GM12878 (cell line): ENCODE data around the gene SPAG6. TPM values are rescaled to one million over a fixed set of nuclear protein-coding genes. Genes with fewer than 3 reads are reported as not detected.
A peak's percentile ranks its signal among the peaks of the same experiment; 100 is the strongest.

Experiments
- ATAC-seq: fragments of 200-7000 bp; cut with Tn5 transposase; 3 replicates; pipeline ENCODE4 v1.9.1; 2020; ENCODE audit warnings: mild to moderate bottlenecking, moderate library complexity
- BruUV-seq: library from RNA; stranded (reverse); fragments of 400-500 nt; replicated peaks from 2 replicates; lab custom pipeline; 2021; lab: Mats Ljungman, UMichigan
- CTCF ChIA-PET: fragments of 300-600 bp; sonication (Branson Sonifier 250); formaldehyde crosslinking; extraction: SDS; loops from one replicate; lab custom pipeline; 2021; ENCODE audit warnings: inconsistent platforms; lab: Yijun Ruan, JAX
- POLR2A ChIA-PET: fragments of 350-600 bp; formaldehyde crosslinking; extraction: SDS; loops from one replicate; lab custom pipeline; 2021; ENCODE audit warnings: inconsistent platforms; lab: Charles Lee
- RAD21 ChIA-PET: fragments of 300-600 bp; sonication (Branson Sonifier 250); formaldehyde crosslinking; loops from one replicate; lab custom pipeline; 2023; ENCODE audit warnings: antibody characterized with exemption; ENCODE audit not compliant: unreplicated experiment; lab: Charles Lee
- SMC1A ChIA-PET: fragments of 300-600 bp; sonication (Branson Sonifier 250); formaldehyde crosslinking; loops from one replicate; lab custom pipeline; 2023; ENCODE audit not compliant: unreplicated experiment, uncharacterized antibody; lab: Charles Lee
- DNase-seq: peaks from one replicate; pipeline ENCODE4 v3.0.0-alpha.2; 2011; ENCODE audit warnings: low read depth, low spot score
- FAIRE-seq: peaks from 3 replicates; lab custom pipeline; 2011; peaks lifted over from hg19 to GRCh38; lab: Jason Lieb, UNC
- H2AFZ ChIP-seq: 2 replicates; pipeline ENCODE4 v1.6.0; 2011; ENCODE audit warnings: low read depth, low read length, control low read depth; ENCODE audit not compliant: control insufficient read depth
- H3K27ac ChIP-seq: 2 replicates; pipeline ENCODE4 v1.5.1; 2011; ENCODE audit warnings: control low read depth; ENCODE audit not compliant: control insufficient read depth, insufficient read depth
- H3K27me3 ChIP-seq, 2 experiments: replicated peaks in 1 of 2; 2 replicates each; pipeline versions ENCODE4 v1.6.0 to v1.6.1; 2011; ENCODE audit warnings: low read length in 1 of 2; ENCODE audit not compliant: control insufficient read depth in 2 of 2, insufficient read depth in 2 of 2
- H3K36me3 ChIP-seq, 2 experiments: 2 replicates each; pipeline ENCODE4 v1.5.1; 2011; ENCODE audit warnings: low read length in 1 of 2; ENCODE audit not compliant: control insufficient read depth in 2 of 2, insufficient read depth in 2 of 2
- H3K4me1 ChIP-seq: 2 replicates; pipeline ENCODE4 v1.6.1; 2011; ENCODE audit warnings: mild to moderate bottlenecking, low read length, moderate library complexity, mixed read lengths; ENCODE audit not compliant: control insufficient read depth, insufficient read depth
- H3K4me2 ChIP-seq: 2 replicates; pipeline ENCODE4 v1.6.0; 2011; ENCODE audit warnings: control low read depth; ENCODE audit not compliant: control insufficient read depth, insufficient read depth
- H3K4me3 ChIP-seq: fragments of 200-600 bp; sonication (generic); 2 replicates; pipeline ENCODE4 v1.5.1; 2016
- H3K79me2 ChIP-seq: 2 replicates; pipeline ENCODE4 v1.6.0; 2011; ENCODE audit warnings: low read length; ENCODE audit not compliant: control insufficient read depth, insufficient read depth
- H3K9ac ChIP-seq: 2 replicates; pipeline ENCODE4 v1.8.0; 2011; ENCODE audit warnings: low read length, control low read depth, mixed read lengths; ENCODE audit not compliant: control insufficient read depth, insufficient read depth
- H3K9me3 ChIP-seq: replicated peaks from 3 replicates; pipeline ENCODE4 v1.5.1; 2011; ENCODE audit warnings: mild to moderate bottlenecking, low read length; ENCODE audit not compliant: control insufficient read depth, insufficient read depth
- H4K20me1 ChIP-seq: 2 replicates; pipeline ENCODE4 v1.6.0; 2011; ENCODE audit not compliant: control insufficient read depth, insufficient read depth
- E2F8 ChIP-seq: fragments of 450-650 bp; IDR thresholded peaks from 2 replicates; pipeline ENCODE4 v1.6.1; 2018; ENCODE audit warnings: mild to moderate bottlenecking, low read depth, moderate library complexity; ENCODE audit not compliant: partially characterized antibody
- FOXM1 ChIP-seq: IDR thresholded peaks from 2 replicates; pipeline ENCODE4 v1.6.1; 2012; ENCODE audit warnings: low read depth, mild to moderate bottlenecking, inconsistent platforms, low read length, moderate library complexity
- MTA2 ChIP-seq: fragments of 450-650 bp; IDR thresholded peaks from 2 replicates; pipeline ENCODE4 v1.6.1; 2016; ENCODE audit warnings: low read depth, mild to moderate bottlenecking, moderate library complexity
- NBN ChIP-seq: fragments of 450-650 bp; IDR thresholded peaks from 2 replicates; pipeline ENCODE4 v1.6.1; 2016
- NFIC ChIP-seq: IDR thresholded peaks from 2 replicates; pipeline ENCODE4 v1.6.1; 2012; ENCODE audit warnings: low read depth, mild to moderate bottlenecking, inconsistent platforms, low read length, moderate library complexity
- PML ChIP-seq: IDR thresholded peaks from 2 replicates; pipeline ENCODE4 v1.6.1; 2012; ENCODE audit warnings: low read length, inconsistent platforms
- RB1 ChIP-seq: fragments of 450-650 bp; formaldehyde crosslinking; IDR thresholded peaks from 2 replicates; pipeline ENCODE4 v1.6.1; 2017; ENCODE audit warnings: mild to moderate bottlenecking, borderline replicate concordance
- RELB ChIP-seq: fragments of 450-650 bp; IDR thresholded peaks from 2 replicates; pipeline ENCODE4 v1.6.1; 2017; ENCODE audit warnings: low read depth, mild to moderate bottlenecking, moderate library complexity
- REST ChIP-seq: IDR thresholded peaks from 2 replicates; pipeline ENCODE4 v1.6.1; 2012; ENCODE audit warnings: mild to moderate bottlenecking, low read depth, low read length
- RUNX3 ChIP-seq: IDR thresholded peaks from 2 replicates; pipeline ENCODE4 v1.6.1; 2012; ENCODE audit warnings: low read length, inconsistent platforms
- SIX5 ChIP-seq: IDR thresholded peaks from 2 replicates; pipeline ENCODE4 v1.6.1; 2011; ENCODE audit warnings: mild to moderate bottlenecking, low read depth, low read length, moderate library complexity; ENCODE audit not compliant: severe bottlenecking
- TAF1 ChIP-seq: IDR thresholded peaks from 2 replicates; pipeline ENCODE4 v1.6.1; 2011; ENCODE audit warnings: mild to moderate bottlenecking, low read depth, low read length, borderline replicate concordance
- TCF12 ChIP-seq: IDR thresholded peaks from 2 replicates; pipeline ENCODE4 v1.6.1; 2011; ENCODE audit warnings: low read depth, mild to moderate bottlenecking, low read length
- WGBS: methylation state at CpG from one replicate; pipeline ENCODE4 v1.1.6; 2016; ENCODE audit warnings: low lambda C conversion rate; ENCODE audit not compliant: insufficient replicate concordance, insufficient coverage; ENCODE audit errors: missing lambda C conversion rate; 5-methylcytosine and 5-hydroxymethylcytosine counted together
- in situ Hi-C: fragments of 300-500 bp; cut with MboI; formaldehyde crosslinking; loops from 9 replicates; pipeline ENCODE4 v1.14.3; 2018; ENCODE audit warnings: mixed read lengths
- intact Hi-C: fragments of 100-400 bp; cut with micrococcal nuclease; formaldehyde crosslinking; loops from one replicate; pipeline ENCODE4 v1.14.2; 2022; ENCODE audit not compliant: unreplicated experiment
- polyA plus RNA-seq, 11 experiments: library from polyadenylated mRNA; depleted of rRNA in 4 of 11; unstranded in 6 of 11; stranded (reverse) in 5 of 11; fragments of >200 nt; fragmentation: Nextera tagmentation in 4 of 11; fragmentation: Illumina TruSeq in 1 of 11; extraction: Ambion mirVana in 4 of 11; extraction: Trizol in 1 of 11; gene quantifications; 1 replicate in 1 of 11; 2 replicates in 10 of 11; pipeline versions ENCODE4 v1.2.1 to v1.2.3, GENCODE V29; 2011 to 2016; ENCODE audit warnings: inconsistent platforms in 2 of 11, missing spikeins in 2 of 11, low read depth in 1 of 11
- total RNA-seq, 4 experiments: library from RNA; depleted of rRNA in 3 of 4; stranded (reverse); fragments of >200 nt in 3 of 4; fragmentation: Illumina TruSeq in 1 of 4; extraction: Trizol in 1 of 4; gene quantifications; 2 replicates each; pipeline versions ENCODE4 v1.2.1 to v1.2.3, GENCODE V29; 2013 to 2021

The SPAG6 gene
- total and polyA plus RNA-seq, 10 of the 15 experiments (the other 5 are each of a cell fraction or from before 2014, with no cell fraction given) = 0.13 to 0.99 (median 0.40) TPM; not detected in 1

GRCh38 chr10:22442468-22442867 is 97.2 kb downstream of the SPAG6 start (continued):
- TF ChIP-seq REST (no peak), RB1 (no peak), PML (no peak)
- TF ChIP-seq, all 136 proteins: peak for 0

DNA sequence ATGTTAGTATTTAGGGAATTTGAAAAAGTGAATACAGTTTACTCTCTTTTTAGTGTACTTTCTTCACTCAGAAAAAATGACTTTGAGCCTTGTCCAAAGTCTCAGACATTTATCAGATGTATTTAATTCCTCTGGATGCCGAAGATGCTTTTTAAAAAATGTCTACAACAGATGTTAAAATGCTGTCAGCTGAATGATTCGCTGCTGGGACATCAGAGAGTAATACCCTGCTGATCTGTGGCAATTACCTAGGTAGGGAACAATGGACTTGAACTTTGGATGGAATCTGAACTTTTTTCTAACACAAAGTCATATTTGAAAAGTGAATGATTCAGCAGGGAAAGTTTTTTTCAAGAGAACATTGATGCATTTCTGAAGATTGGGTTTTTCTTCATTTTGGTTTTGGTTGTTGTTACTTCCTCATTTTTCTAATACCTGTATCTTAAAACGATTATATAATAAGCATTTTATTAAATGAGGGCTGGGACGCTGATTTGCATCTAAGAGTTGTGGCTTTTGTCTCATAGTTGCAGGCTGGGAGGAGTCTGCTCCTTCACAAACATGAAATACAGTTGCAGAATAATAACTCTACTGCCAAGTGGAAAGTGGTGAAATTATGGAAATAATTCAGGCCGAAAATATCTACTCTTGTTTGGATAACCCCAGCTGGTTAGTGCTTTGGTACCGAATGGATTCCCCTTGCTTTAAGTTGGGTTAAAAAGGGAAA is 98.0 kb downstream of the SPAG6 start:
- SMC1A ChIA-PET = interaction anchor here (0.7 to 1.1 kb wide), 3 partner anchors 16 to 47 kb away, joined by 3 to 4 read pairs (median 4); no protein-coding TSS in a partner anchor
- no peak overlapping the region for H2AFZ ChIP-seq
- no peaks in the 10 kb centered on the region for H3K9me3 ChIP-seq
- peaks cover 14% of the 10 kb centered on the region for H3K4me1 ChIP-seq
- no peaks in the 10 kb centered on the region for H3K36me3 ChIP-seq
- RAD21 ChIA-PET = no interaction called here
- CTCF ChIA-PET = no interaction called here
- H3K79me2 ChIP-seq = peaks cover 2% of the 10 kb centered on the region
- 26% methylated on average over 6 of the region's 6 CpGs for WGBS
- no peak overlapping the region for H3K4me3 ChIP-seq
- no TSS peak for BruUV-seq
- ATAC-seq = peak; percentile 78
- no peak overlapping the region for H3K9ac ChIP-seq
- intact Hi-C loops (no loop called here), in situ Hi-C loops (no loop called here)
- H3K27ac ChIP-seq = no peak overlapping the region
- no peaks in the 10 kb centered on the region; a peak in 1 of 4 replicates for H3K27me3 ChIP-seq
- no peak for DNase-seq
- FAIRE-seq = no peak
- H4K20me1 ChIP-seq = no peaks in the 10 kb centered on the region
- POLR2A ChIA-PET = no interaction called here
- H3K4me2 ChIP-seq = no peak overlapping the region
- TF ChIP-seq TAF1 (no peak), NFIC (peak; percentile 73; the same call in 1 of the 2 replicates), RELB (peak; percentile 16; the same call in 1 of the 2 replicates), MTA2 (0 out of 2 replicates have a peak, but pooled peaks have one; percentile 23), SIX5 (no peak), TCF12 (no peak), RUNX3 (peak; percentile 40), FOXM1 (peak; percentile 24; the same call in 1 of the 2 replicates), NBN (no peak), E2F8 (no peak)
